ELR (cell line): ENCODE data around the gene SSX3.
"Not testable (repeated sequence)": the region's sequence is repeated elsewhere in the genome, so short reads cannot be mapped to it uniquely, and the experiment has no call there.

Source experiments
- DNase-seq: peaks from one replicate; pipeline ENCODE4 v3.0.0-alpha.2; 2015; ENCODE audit warnings: low read depth

The SSX3 gene, protein sequence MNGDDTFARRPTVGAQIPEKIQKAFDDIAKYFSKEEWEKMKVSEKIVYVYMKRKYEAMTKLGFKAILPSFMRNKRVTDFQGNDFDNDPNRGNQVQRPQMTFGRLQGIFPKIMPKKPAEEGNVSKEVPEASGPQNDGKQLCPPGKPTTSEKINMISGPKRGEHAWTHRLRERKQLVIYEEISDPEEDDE

DNA sequence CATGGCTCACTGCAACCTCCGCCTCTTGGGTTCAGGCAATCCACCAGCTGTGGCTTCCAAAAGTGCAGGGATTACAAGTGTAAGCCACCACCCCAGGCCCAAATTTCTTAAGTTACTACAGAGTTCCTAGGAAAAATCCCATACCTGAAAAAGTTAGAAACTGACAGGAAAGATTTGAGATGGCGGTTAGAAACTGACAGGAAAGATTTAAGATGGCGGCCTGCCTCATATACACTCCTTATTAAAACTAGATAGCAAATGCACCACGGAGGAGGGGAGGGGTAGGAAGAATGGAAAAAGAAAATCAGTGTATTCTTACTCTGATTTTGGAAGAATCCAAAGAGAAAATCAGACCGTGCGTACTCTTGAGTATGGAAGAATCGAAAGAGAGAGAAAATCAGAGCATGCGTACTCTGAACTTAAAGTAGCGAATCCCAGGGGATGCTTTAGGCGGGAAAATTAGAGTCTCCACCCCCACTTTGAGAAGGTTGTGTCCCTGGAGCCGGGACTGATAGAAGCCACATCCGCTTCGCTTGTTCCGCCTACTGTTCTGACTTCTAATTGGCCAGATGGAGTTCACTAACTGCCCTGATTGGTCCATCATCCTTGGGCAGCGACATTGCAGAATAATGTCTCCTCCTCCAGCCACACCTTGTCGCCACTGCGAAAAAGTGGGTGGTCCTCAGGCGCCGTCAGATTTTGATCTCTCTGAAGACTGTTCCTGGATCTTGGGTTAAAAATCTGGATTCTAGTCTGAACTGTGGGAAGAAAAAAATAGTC lies at the start of gene SSX3:
Gene SSX3, minus strand, starts transcription at position 389 of the 780 bp plus-strand sequence. CDS start 1,454 bp downstream, outside the sequence.
- DNase-seq, result not testable (repeated sequence)

- not testable (repeated sequence) for DNase-seq
These were observed 41.3 kb upstream of the SSX3 start for GRCh38 chrX:48397825-48398224.

GRCh38 chrX:48396931-48397330 lies 40.4 kb upstream of the SSX3 start:
- DNase-seq, result not testable (repeated sequence)

DNA sequence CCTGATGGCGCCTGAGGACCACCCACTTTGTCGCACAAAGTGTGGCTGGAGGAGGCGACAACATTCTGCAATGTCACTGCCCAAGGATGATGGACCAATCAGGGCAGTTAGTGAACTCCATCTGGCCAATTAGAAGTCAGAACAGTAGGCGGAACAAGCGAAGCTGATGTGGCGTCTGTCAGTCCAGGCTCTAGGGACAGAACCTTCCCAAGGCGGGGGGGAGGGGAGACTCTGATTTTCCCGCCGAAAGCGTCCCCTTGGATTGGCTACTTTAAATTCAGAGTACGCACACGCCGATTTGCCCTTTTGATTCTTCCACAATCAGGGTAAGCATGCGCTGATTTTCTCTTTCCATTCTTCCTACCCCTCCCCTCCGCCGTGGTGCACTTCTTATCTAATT lies 26.7 kb upstream of the SSX3 start, which contains the start of gene SSX4:
Gene SSX4, plus strand, starts transcription at position 301 of the 400 bp plus-strand sequence. CDS start 515 bp downstream, outside the sequence.
- DNase-seq, result not testable (repeated sequence)

DNA sequence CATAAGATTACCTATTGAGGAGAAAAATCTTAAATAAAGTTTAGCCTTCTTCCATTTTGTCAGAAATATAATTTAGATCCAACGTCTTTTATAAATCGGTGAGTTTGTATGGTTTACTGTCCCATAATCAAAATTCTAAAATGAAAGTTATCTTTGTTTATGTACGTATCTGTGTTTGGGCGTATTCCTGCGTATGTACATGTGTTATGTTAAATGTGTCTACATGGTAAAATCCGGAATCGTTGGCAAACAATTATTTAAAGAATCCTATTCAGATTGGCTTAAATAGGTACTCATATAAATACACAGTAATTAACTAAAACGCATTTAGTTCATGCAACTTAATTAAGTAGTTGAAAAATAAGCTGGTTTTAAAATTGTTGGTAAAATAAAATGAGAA lies 13.9 kb upstream of the SSX3 start:
- not testable (repeated sequence) for DNase-seq

DNA sequence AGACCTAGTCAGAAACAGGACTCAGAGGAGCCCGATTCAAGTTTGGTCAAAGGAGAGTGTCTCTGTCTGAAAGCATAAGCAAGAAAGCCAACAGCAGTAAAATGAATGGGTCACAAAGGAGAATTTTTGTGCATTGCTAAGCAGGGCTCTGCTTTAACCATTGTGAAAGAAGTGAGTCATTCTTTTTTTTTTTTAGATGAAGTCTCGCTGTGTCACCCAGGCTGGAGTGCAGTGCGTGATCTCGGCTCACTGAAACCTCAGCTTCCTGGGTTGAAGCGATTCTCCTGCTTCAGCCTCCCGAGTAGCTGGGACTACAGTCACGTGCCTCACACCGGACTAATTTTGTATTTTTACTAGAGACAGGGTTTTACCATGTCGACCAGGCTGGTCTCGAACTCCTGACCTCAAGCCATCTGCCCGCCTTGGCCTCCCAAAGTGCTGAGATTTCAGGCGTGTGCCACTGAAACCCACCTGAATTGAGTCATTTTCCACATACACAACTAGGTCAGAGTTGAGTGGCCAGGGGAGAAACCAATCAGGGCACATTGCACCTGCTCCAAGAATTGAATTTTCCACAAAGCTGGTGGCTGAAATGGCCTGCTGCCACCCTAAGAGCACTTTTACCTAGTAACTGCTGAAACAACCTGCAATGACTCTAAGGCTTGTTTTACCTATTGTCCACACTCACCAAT lies 11.4 kb upstream of the SSX3 start:
- not testable (repeated sequence) for DNase-seq

DNA sequence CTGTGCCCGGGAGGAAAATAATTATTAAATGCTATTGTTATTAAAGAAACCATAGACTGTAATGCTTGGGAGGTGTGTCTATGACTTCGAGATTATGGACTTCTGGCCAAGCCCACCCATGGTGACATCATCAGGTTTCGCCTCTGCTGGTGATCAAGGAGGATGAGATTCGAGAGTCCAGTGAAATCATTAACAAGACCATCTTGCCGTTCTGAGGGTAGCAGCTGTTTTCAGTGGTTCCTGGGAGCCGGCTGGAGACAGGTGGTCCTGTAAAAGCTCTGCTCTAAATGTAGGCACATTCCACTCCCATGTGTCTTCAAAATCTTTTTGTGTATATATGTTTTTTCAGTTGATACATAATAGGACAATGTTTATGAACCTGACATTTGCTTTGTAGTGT lies 2.8 kb upstream of the SSX3 start:
- DNase-seq, result not testable (repeated sequence)

- DNase-seq, result no peak
These were observed 1.2 kb upstream of the SSX3 start for GRCh38 chrX:48357681-48358080.

DNA sequence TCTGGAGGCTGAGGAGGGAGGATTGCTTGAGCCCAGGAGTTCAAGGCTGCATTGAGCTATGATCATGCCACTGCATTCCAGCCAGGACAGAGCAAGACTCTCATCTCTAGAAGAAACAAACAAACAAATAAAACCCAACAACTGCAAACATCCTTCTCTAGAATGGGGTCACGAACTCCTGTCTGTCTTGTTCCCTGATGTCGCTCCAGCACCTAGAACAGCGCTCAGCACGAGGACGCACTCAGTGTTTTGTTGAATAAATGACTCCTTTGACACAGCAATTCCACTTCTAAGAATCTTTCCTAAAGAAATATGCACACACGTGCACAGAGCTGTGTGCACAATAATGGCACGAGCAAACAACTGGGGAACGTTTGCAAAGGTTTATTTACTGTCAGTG lies 10.4 kb downstream of the SSX3 start:
- not testable (repeated sequence) for DNase-seq

GRCh38 chrX:48313996-48314395 lies 42.5 kb downstream of the SSX3 start:
- not testable (repeated sequence) for DNase-seq

DNA sequence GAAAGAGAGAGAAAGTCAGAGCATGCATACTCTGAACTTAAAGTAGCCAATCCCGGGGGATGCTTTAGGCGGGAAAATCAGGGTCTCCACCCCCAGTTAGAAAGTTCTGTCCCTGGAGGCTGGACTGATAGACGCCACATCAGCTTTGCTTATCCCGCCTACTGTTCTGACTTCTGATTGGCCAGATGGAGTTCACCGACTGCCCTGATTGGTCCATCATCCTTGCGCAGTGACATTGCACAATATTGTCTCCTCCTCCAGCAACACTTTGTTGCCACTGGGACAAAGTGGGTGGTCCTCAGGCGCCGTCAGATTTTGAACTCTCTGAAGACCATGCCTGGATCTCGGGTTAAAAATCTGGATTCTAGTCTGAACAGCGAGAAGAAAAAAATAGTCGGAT lies 50.3 kb downstream of the SSX3 start:
- no peak for DNase-seq
